Esophagus muscularis mucosa (tissue), 3 donors: ENCODE results near the gene STRN3.

ENCODE experiments used
- POLR2A ChIP-seq: fragments of 450-650 bp; IDR thresholded peaks from one replicate; pipeline ENCODE4 v1.6.1; 2017; ENCODE audit warnings: antibody characterized with exemption, moderate library complexity, mild to moderate bottlenecking, low read depth
- POLR2AphosphoS5 ChIP-seq, 2 donors: sonication (generic); formaldehyde crosslinking; IDR thresholded peaks; one replicate each; pipeline ENCODE4 v1.6.1; 2017; ENCODE audit warnings: antibody characterized with exemption in 2 of 2
- TF ChIP-seq, protein P1 (sequence below), 3 experiments: fragments of 200-600 bp in 2 of 3; fragments of 450-650 bp in 1 of 3; sonication (generic) in 2 of 3; IDR thresholded peaks; one replicate each; pipeline ENCODE4 v1.5.1; 2017 to 2019; ENCODE audit warnings: antibody characterized with exemption in 3 of 3, mild to moderate bottlenecking in 2 of 3, moderate library complexity in 1 of 3

DNA sequence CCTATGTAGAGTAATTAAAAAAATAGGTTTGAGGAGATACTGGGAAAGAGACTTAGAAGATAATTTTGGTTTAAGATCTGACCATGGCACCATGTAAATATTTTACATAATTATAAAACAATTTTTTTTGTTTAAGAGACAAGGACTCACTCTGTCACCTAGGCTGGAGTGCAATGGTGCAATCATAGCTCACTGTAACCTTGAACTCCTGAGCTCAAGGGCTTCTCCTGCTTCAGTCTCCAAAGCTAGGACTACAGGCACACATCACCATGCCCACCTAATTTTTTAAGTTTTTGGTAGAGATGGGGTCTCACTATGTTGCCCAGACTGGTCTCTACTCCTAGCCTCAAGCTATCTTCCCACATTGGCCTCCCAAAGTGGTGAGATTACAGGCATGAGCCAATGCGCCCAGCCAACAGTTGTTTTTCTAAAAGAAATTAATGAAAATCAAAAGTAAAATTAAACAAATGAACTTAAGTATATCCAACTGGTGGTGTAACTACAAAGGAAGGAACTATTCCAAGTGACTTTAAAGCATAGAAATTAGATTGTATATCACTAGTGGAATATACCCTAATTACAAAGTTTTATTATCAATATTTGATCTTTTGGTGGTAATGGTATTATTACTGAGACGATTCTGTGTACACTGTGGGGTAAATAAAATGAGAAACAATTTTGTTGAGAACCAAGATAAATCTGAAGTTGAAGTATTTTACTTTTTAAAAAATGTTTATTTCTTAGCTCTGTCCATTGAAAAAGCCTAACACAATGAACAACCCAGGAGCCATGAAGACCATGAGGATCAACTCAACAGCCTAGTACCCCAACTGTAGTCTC is 122.7 kb downstream of the STRN3 start:
- TF ChIP-seq POLR2AphosphoS5 (IDR thresholded peaks at IDR 0.05): no peak
- TF ChIP-seq, protein P1, sequence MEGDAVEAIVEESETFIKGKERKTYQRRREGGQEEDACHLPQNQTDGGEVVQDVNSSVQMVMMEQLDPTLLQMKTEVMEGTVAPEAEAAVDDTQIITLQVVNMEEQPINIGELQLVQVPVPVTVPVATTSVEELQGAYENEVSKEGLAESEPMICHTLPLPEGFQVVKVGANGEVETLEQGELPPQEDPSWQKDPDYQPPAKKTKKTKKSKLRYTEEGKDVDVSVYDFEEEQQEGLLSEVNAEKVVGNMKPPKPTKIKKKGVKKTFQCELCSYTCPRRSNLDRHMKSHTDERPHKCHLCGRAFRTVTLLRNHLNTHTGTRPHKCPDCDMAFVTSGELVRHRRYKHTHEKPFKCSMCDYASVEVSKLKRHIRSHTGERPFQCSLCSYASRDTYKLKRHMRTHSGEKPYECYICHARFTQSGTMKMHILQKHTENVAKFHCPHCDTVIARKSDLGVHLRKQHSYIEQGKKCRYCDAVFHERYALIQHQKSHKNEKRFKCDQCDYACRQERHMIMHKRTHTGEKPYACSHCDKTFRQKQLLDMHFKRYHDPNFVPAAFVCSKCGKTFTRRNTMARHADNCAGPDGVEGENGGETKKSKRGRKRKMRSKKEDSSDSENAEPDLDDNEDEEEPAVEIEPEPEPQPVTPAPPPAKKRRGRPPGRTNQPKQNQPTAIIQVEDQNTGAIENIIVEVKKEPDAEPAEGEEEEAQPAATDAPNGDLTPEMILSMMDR (IDR thresholded peaks at IDR 0.05): no peak
- TF ChIP-seq POLR2A: no peak
